AG10803 (cell line): ENCODE results near the gene CBFA2T3.
"Not testable (repeated sequence)": the region's sequence is repeated elsewhere in the genome, so short reads cannot be mapped to it uniquely, and the experiment has no call there.

Source experiments
- DNase-seq: peaks from one replicate; pipeline ENCODE4 v3.0.0; 2010; ENCODE audit warnings: low read depth
- H3K4me3 ChIP-seq: 2 replicates; pipeline ENCODE4 v1.5.1; 2011; ENCODE audit warnings: mild to moderate bottlenecking, low read length, control low read depth
- TF ChIP-seq, protein P1 (sequence below): conservative IDR thresholded peaks from 2 replicates; pipeline ENCODE4 v1.5.1; 2011; ENCODE audit warnings: mild to moderate bottlenecking, low read length, control low read depth, inconsistent platforms

CBFA2T3 gene

DNA sequence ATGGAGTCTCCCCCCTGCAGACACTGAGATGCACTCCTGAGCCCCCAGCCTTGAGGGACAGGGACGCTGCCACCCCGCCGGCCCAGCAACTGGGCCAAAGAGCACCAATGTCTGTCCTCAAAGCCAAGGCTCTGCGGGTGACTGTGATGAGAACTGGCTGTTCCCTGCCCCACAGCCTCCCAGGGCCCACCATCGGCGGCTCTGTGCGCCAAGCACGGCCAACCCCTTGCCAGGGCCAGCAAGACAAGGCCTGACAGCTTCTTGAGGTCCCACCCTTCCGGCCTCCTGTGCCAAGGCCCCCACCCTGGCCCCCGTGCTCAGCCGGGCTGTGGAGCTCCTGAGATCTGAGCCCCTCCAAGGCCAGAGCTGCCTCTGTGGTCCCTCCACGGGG, 76.3 kb downstream of the CBFA2T3 start:
- no peak for DNase-seq
- H3K4me3 ChIP-seq = no peak overlapping the region
- TF ChIP-seq, protein P1, sequence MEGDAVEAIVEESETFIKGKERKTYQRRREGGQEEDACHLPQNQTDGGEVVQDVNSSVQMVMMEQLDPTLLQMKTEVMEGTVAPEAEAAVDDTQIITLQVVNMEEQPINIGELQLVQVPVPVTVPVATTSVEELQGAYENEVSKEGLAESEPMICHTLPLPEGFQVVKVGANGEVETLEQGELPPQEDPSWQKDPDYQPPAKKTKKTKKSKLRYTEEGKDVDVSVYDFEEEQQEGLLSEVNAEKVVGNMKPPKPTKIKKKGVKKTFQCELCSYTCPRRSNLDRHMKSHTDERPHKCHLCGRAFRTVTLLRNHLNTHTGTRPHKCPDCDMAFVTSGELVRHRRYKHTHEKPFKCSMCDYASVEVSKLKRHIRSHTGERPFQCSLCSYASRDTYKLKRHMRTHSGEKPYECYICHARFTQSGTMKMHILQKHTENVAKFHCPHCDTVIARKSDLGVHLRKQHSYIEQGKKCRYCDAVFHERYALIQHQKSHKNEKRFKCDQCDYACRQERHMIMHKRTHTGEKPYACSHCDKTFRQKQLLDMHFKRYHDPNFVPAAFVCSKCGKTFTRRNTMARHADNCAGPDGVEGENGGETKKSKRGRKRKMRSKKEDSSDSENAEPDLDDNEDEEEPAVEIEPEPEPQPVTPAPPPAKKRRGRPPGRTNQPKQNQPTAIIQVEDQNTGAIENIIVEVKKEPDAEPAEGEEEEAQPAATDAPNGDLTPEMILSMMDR = no peak

GRCh38 chr16:88899901-88900661, 76.9 kb downstream of the CBFA2T3 start:
- DNase-seq = no peak
- no peak overlapping the region for H3K4me3 ChIP-seq
- TF ChIP-seq, protein P1 = no peak

GRCh38 chr16:88897696-88898425, 79.1 kb downstream of the CBFA2T3 start:
- DNase-seq = no peak
- H3K4me3 ChIP-seq = no peak overlapping the region
- TF ChIP-seq, protein P1 = no peak

- DNase-seq = no peak
- TF ChIP-seq, protein P1 = no peak
- no peak overlapping the region for H3K4me3 ChIP-seq
These were observed 80.6 kb downstream of the CBFA2T3 start for GRCh38 chr16:88896238-88897070.

GRCh38 chr16:88895335-88895734, 81.7 kb downstream of the CBFA2T3 start:
- TF ChIP-seq, protein P1 = no peak
- no peak overlapping the region for H3K4me3 ChIP-seq
- DNase-seq = no peak

GRCh38 chr16:88894681-88895300, 82.2 kb downstream of the CBFA2T3 start:
- no peak overlapping the region for H3K4me3 ChIP-seq
- TF ChIP-seq, protein P1 = no peak
- no peak for DNase-seq

DNA sequence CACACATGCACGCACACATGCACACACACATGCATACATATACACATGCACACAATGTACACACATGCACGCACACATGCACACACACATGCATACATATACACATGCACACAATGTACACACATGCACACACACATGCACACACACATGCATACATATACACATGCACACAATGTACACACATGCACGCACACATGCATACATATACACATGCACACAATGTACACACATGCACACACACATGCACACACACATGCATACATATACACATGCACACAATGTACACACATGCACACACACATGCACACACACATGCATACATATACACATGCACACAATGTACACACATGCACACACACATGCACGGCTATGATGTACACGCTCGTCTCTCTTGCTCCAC, 82.7 kb downstream of the CBFA2T3 start:
- not testable (repeated sequence) for H3K4me3 ChIP-seq, DNase-seq
